GM12873 (cell line): ENCODE data around the gene ANO3.

Source experiments
- CTCF ChIP-seq: IDR thresholded peaks from 2 replicates; pipeline ENCODE4 v1.5.1; 2012; ENCODE audit warnings: low read depth, mild to moderate bottlenecking, moderate library complexity, low read length, control low read depth; ENCODE audit not compliant: insufficient read depth; ENCODE audit errors: missing control alignments

Gene ANO3

GRCh38 chr11:26331911-26332571 lies at the start of gene ANO3:
Gene ANO3 (plus strand): TSS chr11:26332130. CDS start chr11:26332276, 146 bp downstream.
- TF ChIP-seq CTCF: peak; percentile 26

- no peak for TF ChIP-seq CTCF
Measured at GRCh38 chr11:26283852-26284408, 48.0 kb upstream of the ANO3 start.

GRCh38 chr11:26285608-26286007 lies 46.3 kb upstream of the ANO3 start:
- TF ChIP-seq CTCF: no peak

GRCh38 chr11:26286472-26287066 lies 45.4 kb upstream of the ANO3 start:
- peak; percentile 57 for TF ChIP-seq CTCF

- TF ChIP-seq CTCF: no peak
Measured at GRCh38 chr11:26287067-26287518, 44.8 kb upstream of the ANO3 start.

GRCh38 chr11:26297189-26297975 lies 34.5 kb upstream of the ANO3 start:
- TF ChIP-seq CTCF: peak; percentile 61

- TF ChIP-seq CTCF: no peak
Measured at GRCh38 chr11:26319906-26320305, 12.0 kb upstream of the ANO3 start.
